ENCODE results near the gene FHL2.

DNA sequence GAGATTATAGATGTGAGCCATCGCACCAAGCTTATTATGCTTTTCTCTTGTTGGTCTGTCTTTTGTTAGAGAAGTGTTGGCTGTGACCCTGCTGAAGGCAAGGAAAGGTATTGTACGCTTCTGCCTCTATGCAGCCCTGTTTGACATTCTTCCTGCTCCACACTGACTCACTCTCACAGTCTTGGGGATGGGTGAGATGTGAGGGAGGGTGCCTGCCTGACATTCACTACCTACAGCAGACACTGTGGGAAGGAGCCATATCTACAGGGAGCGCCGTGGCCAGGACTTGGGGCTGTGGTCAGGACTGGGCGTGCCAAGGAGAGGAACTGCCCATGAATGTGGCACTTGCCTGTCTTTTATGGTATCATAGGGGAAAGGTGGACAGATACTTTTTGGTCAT lies 43.9 kb upstream of the FHL2 start:
- TF ChIP-seq, protein P1, sequence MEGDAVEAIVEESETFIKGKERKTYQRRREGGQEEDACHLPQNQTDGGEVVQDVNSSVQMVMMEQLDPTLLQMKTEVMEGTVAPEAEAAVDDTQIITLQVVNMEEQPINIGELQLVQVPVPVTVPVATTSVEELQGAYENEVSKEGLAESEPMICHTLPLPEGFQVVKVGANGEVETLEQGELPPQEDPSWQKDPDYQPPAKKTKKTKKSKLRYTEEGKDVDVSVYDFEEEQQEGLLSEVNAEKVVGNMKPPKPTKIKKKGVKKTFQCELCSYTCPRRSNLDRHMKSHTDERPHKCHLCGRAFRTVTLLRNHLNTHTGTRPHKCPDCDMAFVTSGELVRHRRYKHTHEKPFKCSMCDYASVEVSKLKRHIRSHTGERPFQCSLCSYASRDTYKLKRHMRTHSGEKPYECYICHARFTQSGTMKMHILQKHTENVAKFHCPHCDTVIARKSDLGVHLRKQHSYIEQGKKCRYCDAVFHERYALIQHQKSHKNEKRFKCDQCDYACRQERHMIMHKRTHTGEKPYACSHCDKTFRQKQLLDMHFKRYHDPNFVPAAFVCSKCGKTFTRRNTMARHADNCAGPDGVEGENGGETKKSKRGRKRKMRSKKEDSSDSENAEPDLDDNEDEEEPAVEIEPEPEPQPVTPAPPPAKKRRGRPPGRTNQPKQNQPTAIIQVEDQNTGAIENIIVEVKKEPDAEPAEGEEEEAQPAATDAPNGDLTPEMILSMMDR (IDR thresholded peaks at IDR 0.05) = no peak
- no peak for TF ChIP-seq POLR2A (IDR thresholded peaks at IDR 0.05)

Measured in adrenal gland (tissue), 5 donors.